Measurements from ENCODE around the gene MECP2. TPM values are rescaled to one million over a fixed set of nuclear protein-coding genes. Genes with fewer than 3 reads are reported as not detected.
A peak's percentile ranks its signal among the peaks of the same experiment; 100 is the strongest.

Gene MECP2
- total RNA-seq, 4 donors from 2014 or later, result 57.7 to 79.4 (median 64.8) TPM

- DNase-seq (ENCODE audit: extremely low spot score), result no peak
- Histone ChIP-seq H3K36me3 (no peaks in the 10 kb centered on the region), H3K4me1 (peaks cover 2 to 5% (median 3%) of the 10 kb centered on the region in 4 donors), H3K9me3 (no peaks in the 10 kb centered on the region), H3K27me3 (no peaks in the 10 kb centered on the region), H3K4me3 (no peak overlapping the region), H3K27ac (replicated peaks in 1 of 4) (no peak overlapping the region)
- TF ChIP-seq EP300 (IDR thresholded peaks at IDR 0.05) (no peak), POLR2AphosphoS5 (IDR thresholded peaks at IDR 0.05) (no peak), POLR2A (IDR thresholded peaks at IDR 0.05; ENCODE audit: low read depth) (no peak)
- intact Hi-C loops (cut with DNase I), result no loop called here
- 93% methylated on average over 14 of the region's 14 CpGs for WGBS
Measured at GRCh38 chrX:153989973-153990655, 107.4 kb downstream of the MECP2 start.

DNA sequence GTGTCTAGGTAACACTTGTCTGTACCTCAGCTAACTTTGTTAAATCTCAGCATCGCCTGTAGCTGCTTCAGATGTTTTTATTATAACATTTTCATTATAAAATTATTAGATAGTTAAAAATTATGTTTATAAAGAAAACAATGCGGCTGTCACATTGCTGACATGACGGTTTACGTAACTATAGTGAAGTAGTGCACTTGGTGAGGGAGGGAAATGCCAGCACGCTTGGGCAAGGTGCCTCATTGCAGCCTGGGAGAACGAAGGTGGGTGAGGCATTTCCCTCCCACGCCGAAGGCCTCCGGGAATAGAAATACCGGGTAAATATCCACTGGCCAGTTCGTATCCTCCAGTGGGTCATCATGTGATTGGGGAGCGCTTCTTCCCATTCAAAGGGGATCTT is 109.0 kb downstream of the MECP2 start:
- 83% methylated on average over 12 of the region's 12 CpGs for WGBS
- no peak overlapping the region for H3K4me3 ChIP-seq
- intact Hi-C loops (cut with DNase I), result no loop called here
- peaks cover 4 to 10% (median 8%) of the 10 kb centered on the region in 4 donors for H3K4me1 ChIP-seq
- no peaks in the 10 kb centered on the region for H3K27me3 ChIP-seq
- no peak overlapping the region for H3K27ac ChIP-seq (replicated peaks in 1 of 4)
- no peaks in the 10 kb centered on the region for H3K9me3 ChIP-seq
- no peaks in the 10 kb centered on the region for H3K36me3 ChIP-seq
- TF ChIP-seq POLR2AphosphoS5 (IDR thresholded peaks at IDR 0.05) (no peak), EP300 (IDR thresholded peaks at IDR 0.05) (no peak), CTCF (IDR thresholded peaks at IDR 0.05) (no peak), POLR2A (IDR thresholded peaks at IDR 0.05; ENCODE audit: low read depth) (no peak)
- DNase-seq (ENCODE audit: extremely low spot score), result no peak

- TF ChIP-seq EP300 (IDR thresholded peaks at IDR 0.05), result no peak
- TF ChIP-seq CTCF (IDR thresholded peaks at IDR 0.05), result no peak
- TF ChIP-seq POLR2A (IDR thresholded peaks at IDR 0.05; ENCODE audit: low read depth), result no peak
- no peak for TF ChIP-seq POLR2AphosphoS5 (IDR thresholded peaks at IDR 0.05)
- WGBS, result 82% methylated on average over 19 of the region's 20 CpGs
- Histone ChIP-seq H3K27me3 (no peaks in the 10 kb centered on the region), H3K27ac (replicated peaks in 1 of 4) (peak overlapping the region in 2 of 4 donors; percentile 75), H3K36me3 (peaks cover 0 to 3% (median 2%) of the 10 kb centered on the region in 4 donors), H3K4me3 (no peak overlapping the region), H3K4me1 (peaks cover 4 to 10% (median 8%) of the 10 kb centered on the region in 4 donors), H3K9me3 (no peaks in the 10 kb centered on the region)
- intact Hi-C loops (cut with DNase I), result no loop called here
- no peak for DNase-seq (ENCODE audit: extremely low spot score)
Measured at GRCh38 chrX:153984351-153985178, 113.0 kb downstream of the MECP2 start.

- H3K27me3 ChIP-seq, result no peaks in the 10 kb centered on the region
- 70% methylated on average over 6 of the region's 12 CpGs for WGBS
- intact Hi-C loops (cut with DNase I), result no loop called here
- no peak for TF ChIP-seq POLR2A (IDR thresholded peaks at IDR 0.05; ENCODE audit: low read depth)
- TF ChIP-seq EP300 (IDR thresholded peaks at IDR 0.05), result no peak
- TF ChIP-seq CTCF (IDR thresholded peaks at IDR 0.05), result no peak
- no peak for TF ChIP-seq POLR2AphosphoS5 (IDR thresholded peaks at IDR 0.05)
- H3K27ac ChIP-seq (replicated peaks in 1 of 4), result no peak overlapping the region
- no peak overlapping the region for H3K4me3 ChIP-seq
- H3K36me3 ChIP-seq, result peaks cover 0 to 3% (median 2%) of the 10 kb centered on the region in 4 donors
- H3K4me1 ChIP-seq, result peaks cover 4 to 10% (median 8%) of the 10 kb centered on the region in 4 donors
- DNase-seq (ENCODE audit: extremely low spot score), result no peak
- H3K9me3 ChIP-seq, result no peaks in the 10 kb centered on the region
Measured at GRCh38 chrX:153983321-153983801, 114.2 kb downstream of the MECP2 start.

Data from esophagus muscularis mucosa (tissue), 4 donors.